ENCODE results near the gene MTHFD1.

DNA sequence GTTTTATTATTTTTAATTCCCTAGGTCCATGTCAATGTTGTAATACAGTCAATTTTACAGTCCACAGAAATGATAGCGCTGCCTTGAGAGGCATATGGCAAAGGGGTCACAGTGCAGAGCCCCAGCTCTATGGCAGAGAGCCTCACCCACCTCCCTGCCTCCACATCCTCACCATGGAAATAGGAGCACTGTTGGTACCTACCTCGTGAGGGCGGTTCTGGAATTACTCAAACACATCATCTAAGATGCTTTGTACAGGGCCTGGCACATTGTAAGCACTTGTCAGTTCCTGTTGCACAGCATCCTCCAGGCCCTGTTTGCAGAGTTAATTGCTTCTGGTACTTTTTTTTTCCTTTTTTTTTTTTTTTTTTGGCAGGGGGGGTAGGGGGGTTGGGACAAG, 73.1 kb downstream of the MTHFD1 start:
- TF ChIP-seq SRF (IDR thresholded peaks at IDR 0.05; ENCODE audit: low read depth) (no peak), POLR2AphosphoS5 (IDR thresholded peaks at IDR 0.05; ENCODE audit: low read depth, low read length) (no peak), FOSL1 (IDR thresholded peaks at IDR 0.05; ENCODE audit: low read depth) (no peak), YY1 (IDR thresholded peaks at IDR 0.05; ENCODE audit: extremely low read depth, insufficient replicate concordance, low read depth, low read length) (no peak), EGR1 (IDR thresholded peaks at IDR 0.05; ENCODE audit: low read depth) (no peak), EZH2phosphoT487 (IDR thresholded peaks at IDR 0.05; ENCODE audit: borderline replicate concordance) (no peak), SP1 (IDR thresholded peaks at IDR 0.05; ENCODE audit: low read depth) (no peak), POLR2A (IDR thresholded peaks at IDR 0.05; ENCODE audit: borderline replicate concordance, extremely low read depth, insufficient read depth, insufficient read length) (no peak)
- TF ChIP-seq, protein P1, sequence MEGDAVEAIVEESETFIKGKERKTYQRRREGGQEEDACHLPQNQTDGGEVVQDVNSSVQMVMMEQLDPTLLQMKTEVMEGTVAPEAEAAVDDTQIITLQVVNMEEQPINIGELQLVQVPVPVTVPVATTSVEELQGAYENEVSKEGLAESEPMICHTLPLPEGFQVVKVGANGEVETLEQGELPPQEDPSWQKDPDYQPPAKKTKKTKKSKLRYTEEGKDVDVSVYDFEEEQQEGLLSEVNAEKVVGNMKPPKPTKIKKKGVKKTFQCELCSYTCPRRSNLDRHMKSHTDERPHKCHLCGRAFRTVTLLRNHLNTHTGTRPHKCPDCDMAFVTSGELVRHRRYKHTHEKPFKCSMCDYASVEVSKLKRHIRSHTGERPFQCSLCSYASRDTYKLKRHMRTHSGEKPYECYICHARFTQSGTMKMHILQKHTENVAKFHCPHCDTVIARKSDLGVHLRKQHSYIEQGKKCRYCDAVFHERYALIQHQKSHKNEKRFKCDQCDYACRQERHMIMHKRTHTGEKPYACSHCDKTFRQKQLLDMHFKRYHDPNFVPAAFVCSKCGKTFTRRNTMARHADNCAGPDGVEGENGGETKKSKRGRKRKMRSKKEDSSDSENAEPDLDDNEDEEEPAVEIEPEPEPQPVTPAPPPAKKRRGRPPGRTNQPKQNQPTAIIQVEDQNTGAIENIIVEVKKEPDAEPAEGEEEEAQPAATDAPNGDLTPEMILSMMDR (IDR thresholded peaks at IDR 0.05 in 2 of 3, conservative IDR thresholded peaks at IDR 0.05 in 1 of 3; ENCODE audit: borderline replicate concordance in 1 of 3, insufficient read depth in 1 of 3, low read depth in 2 of 3, low read length in 2 of 3), result no peak
- TF ChIP-seq, protein P2, sequence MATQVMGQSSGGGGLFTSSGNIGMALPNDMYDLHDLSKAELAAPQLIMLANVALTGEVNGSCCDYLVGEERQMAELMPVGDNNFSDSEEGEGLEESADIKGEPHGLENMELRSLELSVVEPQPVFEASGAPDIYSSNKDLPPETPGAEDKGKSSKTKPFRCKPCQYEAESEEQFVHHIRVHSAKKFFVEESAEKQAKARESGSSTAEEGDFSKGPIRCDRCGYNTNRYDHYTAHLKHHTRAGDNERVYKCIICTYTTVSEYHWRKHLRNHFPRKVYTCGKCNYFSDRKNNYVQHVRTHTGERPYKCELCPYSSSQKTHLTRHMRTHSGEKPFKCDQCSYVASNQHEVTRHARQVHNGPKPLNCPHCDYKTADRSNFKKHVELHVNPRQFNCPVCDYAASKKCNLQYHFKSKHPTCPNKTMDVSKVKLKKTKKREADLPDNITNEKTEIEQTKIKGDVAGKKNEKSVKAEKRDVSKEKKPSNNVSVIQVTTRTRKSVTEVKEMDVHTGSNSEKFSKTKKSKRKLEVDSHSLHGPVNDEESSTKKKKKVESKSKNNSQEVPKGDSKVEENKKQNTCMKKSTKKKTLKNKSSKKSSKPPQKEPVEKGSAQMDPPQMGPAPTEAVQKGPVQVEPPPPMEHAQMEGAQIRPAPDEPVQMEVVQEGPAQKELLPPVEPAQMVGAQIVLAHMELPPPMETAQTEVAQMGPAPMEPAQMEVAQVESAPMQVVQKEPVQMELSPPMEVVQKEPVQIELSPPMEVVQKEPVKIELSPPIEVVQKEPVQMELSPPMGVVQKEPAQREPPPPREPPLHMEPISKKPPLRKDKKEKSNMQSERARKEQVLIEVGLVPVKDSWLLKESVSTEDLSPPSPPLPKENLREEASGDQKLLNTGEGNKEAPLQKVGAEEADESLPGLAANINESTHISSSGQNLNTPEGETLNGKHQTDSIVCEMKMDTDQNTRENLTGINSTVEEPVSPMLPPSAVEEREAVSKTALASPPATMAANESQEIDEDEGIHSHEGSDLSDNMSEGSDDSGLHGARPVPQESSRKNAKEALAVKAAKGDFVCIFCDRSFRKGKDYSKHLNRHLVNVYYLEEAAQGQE (IDR thresholded peaks at IDR 0.05; ENCODE audit: low read depth), result no peak
- TF ChIP-seq, protein P3, sequence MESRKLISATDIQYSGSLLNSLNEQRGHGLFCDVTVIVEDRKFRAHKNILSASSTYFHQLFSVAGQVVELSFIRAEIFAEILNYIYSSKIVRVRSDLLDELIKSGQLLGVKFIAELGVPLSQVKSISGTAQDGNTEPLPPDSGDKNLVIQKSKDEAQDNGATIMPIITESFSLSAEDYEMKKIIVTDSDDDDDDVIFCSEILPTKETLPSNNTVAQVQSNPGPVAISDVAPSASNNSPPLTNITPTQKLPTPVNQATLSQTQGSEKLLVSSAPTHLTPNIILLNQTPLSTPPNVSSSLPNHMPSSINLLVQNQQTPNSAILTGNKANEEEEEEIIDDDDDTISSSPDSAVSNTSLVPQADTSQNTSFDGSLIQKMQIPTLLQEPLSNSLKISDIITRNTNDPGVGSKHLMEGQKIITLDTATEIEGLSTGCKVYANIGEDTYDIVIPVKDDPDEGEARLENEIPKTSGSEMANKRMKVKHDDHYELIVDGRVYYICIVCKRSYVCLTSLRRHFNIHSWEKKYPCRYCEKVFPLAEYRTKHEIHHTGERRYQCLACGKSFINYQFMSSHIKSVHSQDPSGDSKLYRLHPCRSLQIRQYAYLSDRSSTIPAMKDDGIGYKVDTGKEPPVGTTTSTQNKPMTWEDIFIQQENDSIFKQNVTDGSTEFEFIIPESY (IDR thresholded peaks at IDR 0.05; ENCODE audit: extremely low read depth, insufficient replicate concordance, low read length), result no peak
